Smooth muscle cell (in vitro differentiated cells): ENCODE measurements around the gene CDC14B. TPM values are rescaled to one million over a fixed set of nuclear protein-coding genes. Genes with fewer than 3 reads are reported as not detected.

Source experiments
- DNase-seq: peaks from one replicate; lab custom pipeline; 2025; ENCODE audit not compliant: unreplicated experiment; lab: John Stamatoyannopoulos, UW
- H2AFZ ChIP-seq: fragments of 200-600 bp; sonication (generic); 2 replicates; pipeline ENCODE4 v1.6.0; 2016; ENCODE audit warnings: antibody characterized with exemption, low read depth, mild to moderate bottlenecking
- H3F3A ChIP-seq: fragments of 200-600 bp; sonication (generic); 2 replicates; pipeline ENCODE4 v1.6.0; 2017; ENCODE audit warnings: antibody characterized with exemption, low read depth
- H3K27ac ChIP-seq: fragments of 200-600 bp; sonication (generic); 2 replicates; pipeline ENCODE4 v1.5.1; 2016; ENCODE audit warnings: low read depth, mild to moderate bottlenecking
- H3K27me3 ChIP-seq: fragments of 200-600 bp; sonication (generic); 2 replicates; pipeline ENCODE4 v1.6.1; 2016; ENCODE audit warnings: low read depth, mild to moderate bottlenecking
- H3K36me3 ChIP-seq: fragments of 200-600 bp; sonication (generic); 2 replicates; pipeline ENCODE4 v1.5.1; 2016; ENCODE audit warnings: low read depth
- H3K4me1 ChIP-seq: fragments of 200-600 bp; sonication (generic); 2 replicates; pipeline ENCODE4 v1.5.1; 2016; ENCODE audit warnings: low read depth
- H3K4me2 ChIP-seq: fragments of 200-600 bp; sonication (generic); 2 replicates; pipeline ENCODE4 v1.6.0; 2016; ENCODE audit warnings: mild to moderate bottlenecking
- H3K4me3 ChIP-seq: fragments of 200-600 bp; sonication (generic); 2 replicates; pipeline ENCODE4 v1.5.1; 2016; ENCODE audit warnings: mild to moderate bottlenecking
- H3K79me2 ChIP-seq: fragments of 200-600 bp; sonication (generic); 2 replicates; pipeline ENCODE4 v1.6.0; 2016; ENCODE audit warnings: low read depth, mild to moderate bottlenecking
- H3K9ac ChIP-seq: fragments of 200-600 bp; sonication (generic); 2 replicates; pipeline ENCODE4 v1.6.0; 2016; ENCODE audit warnings: low read depth
- H3K9me3 ChIP-seq: fragments of 200-600 bp; sonication (generic); replicated peaks from 2 replicates; pipeline ENCODE4 v1.5.1; 2016; ENCODE audit warnings: low read depth
- H4K20me1 ChIP-seq: fragments of 200-600 bp; sonication (generic); 2 replicates; pipeline ENCODE4 v1.6.0; 2016; ENCODE audit warnings: low read depth
- WGBS: methylation state at CpG from one replicate; pipeline ENCODE4 v1.1.7; 2016; ENCODE audit warnings: low lambda C conversion rate; 5-methylcytosine and 5-hydroxymethylcytosine counted together
- polyA plus RNA-seq: library from polyadenylated mRNA; unstranded; fragments of >200 nt; fragmentation: Nextera tagmentation; extraction: Ambion mirVana; gene quantifications from 2 replicates; pipeline ENCODE4 v1.2.1, GENCODE V29; 2016
- total RNA-seq: library from RNA; depleted of rRNA; stranded (reverse); fragments of >200 nt; gene quantifications from 2 replicates; pipeline ENCODE4 v1.2.3, GENCODE V29; 2014
- TF ChIP-seq, protein P1 (sequence below): fragments of 200-600 bp; sonication (generic); IDR thresholded peaks from 2 replicates; pipeline ENCODE4 v1.5.1; 2017; ENCODE audit warnings: borderline replicate concordance, mild to moderate bottlenecking, antibody characterized with exemption; ENCODE audit not compliant: insufficient read depth, poor library complexity, severe bottlenecking

CDC14B gene
- total and polyA plus RNA-seq, 2 experiments from 2014 or later = 5.7 to 16.0 TPM

DNA sequence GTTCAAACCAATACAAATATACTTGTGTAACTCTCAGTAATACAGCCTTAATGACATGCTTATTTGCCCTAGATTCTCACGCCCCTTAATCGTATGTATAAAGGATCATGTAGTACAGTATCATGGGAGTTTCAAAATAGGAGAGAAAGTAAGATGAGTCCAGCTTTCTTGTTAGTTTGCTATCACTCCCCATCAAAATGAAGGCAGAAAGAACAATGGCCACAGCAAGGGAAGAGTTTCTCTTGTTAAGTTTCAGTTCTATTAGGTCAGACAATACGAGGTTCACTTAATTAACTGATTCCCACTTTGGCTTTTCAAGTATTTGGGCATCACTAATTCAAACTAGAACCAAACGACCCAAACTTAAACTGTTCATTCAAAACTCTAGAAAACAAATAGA is 55.4 kb downstream of the CDC14B start:
- Histone ChIP-seq H3K36me3 (no peaks in the 10 kb centered on the region), H3F3A (no peaks in the 10 kb centered on the region), H3K9ac (no peak overlapping the region), H2AFZ (no peak overlapping the region), H3K9me3 (no peaks in the 10 kb centered on the region), H4K20me1 (peaks cover 45% of the 10 kb centered on the region), H3K4me1 (peaks cover 9% of the 10 kb centered on the region), H3K27ac (no peak overlapping the region), H3K4me2 (no peak overlapping the region), H3K4me3 (no peak overlapping the region), H3K79me2 (no peaks in the 10 kb centered on the region), H3K27me3 (peaks cover 7% of the 10 kb centered on the region)
- WGBS = 89% methylated on average over 4 of the region's 4 CpGs
- no peak for DNase-seq
- TF ChIP-seq, protein P1, sequence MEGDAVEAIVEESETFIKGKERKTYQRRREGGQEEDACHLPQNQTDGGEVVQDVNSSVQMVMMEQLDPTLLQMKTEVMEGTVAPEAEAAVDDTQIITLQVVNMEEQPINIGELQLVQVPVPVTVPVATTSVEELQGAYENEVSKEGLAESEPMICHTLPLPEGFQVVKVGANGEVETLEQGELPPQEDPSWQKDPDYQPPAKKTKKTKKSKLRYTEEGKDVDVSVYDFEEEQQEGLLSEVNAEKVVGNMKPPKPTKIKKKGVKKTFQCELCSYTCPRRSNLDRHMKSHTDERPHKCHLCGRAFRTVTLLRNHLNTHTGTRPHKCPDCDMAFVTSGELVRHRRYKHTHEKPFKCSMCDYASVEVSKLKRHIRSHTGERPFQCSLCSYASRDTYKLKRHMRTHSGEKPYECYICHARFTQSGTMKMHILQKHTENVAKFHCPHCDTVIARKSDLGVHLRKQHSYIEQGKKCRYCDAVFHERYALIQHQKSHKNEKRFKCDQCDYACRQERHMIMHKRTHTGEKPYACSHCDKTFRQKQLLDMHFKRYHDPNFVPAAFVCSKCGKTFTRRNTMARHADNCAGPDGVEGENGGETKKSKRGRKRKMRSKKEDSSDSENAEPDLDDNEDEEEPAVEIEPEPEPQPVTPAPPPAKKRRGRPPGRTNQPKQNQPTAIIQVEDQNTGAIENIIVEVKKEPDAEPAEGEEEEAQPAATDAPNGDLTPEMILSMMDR = no peak

DNA sequence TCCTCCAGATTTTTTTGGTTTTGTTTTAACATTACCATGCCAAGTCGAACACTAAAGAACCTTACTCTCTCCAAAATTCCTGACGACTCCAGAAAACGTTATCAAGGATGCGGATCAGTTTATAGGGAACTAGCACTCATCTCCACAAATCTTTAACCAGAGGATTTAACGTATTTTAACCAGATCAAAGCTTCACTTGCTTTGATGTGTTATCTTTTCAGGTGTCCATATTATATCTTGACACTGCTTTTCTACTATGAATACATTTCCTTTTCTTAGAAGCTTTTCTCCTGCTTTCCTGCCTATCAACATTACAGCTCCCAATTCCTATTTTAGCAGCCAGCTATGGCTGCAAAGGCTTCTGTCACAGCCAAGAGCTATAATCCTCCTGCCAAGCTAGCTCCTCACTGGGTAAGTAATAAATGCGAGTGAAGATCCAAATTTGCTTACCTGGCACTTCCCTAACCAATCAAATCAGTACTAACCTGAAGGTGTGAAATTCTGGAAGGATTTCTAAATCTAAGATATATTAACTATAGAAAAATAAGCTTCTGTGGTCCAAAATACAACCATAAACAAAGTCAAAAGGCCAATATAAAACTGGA is 60.2 kb downstream of the CDC14B start:
- 80% methylated on average over 6 of the region's 6 CpGs for WGBS
- no peak overlapping the region for H3K9ac ChIP-seq
- no peak overlapping the region for H2AFZ ChIP-seq
- H3F3A ChIP-seq = peaks cover 8% of the 10 kb centered on the region
- TF ChIP-seq, protein P1 = no peak
- no peak for DNase-seq
- no peaks in the 10 kb centered on the region for H3K79me2 ChIP-seq
- H3K9me3 ChIP-seq = no peaks in the 10 kb centered on the region
- H3K4me1 ChIP-seq = peaks cover 4% of the 10 kb centered on the region
- H3K36me3 ChIP-seq = no peaks in the 10 kb centered on the region
- no peak overlapping the region for H3K4me3 ChIP-seq
- H3K27ac ChIP-seq = no peak overlapping the region
- no peak overlapping the region for H3K4me2 ChIP-seq
- H4K20me1 ChIP-seq = peaks cover 12% of the 10 kb centered on the region
- no peaks in the 10 kb centered on the region for H3K27me3 ChIP-seq

DNA sequence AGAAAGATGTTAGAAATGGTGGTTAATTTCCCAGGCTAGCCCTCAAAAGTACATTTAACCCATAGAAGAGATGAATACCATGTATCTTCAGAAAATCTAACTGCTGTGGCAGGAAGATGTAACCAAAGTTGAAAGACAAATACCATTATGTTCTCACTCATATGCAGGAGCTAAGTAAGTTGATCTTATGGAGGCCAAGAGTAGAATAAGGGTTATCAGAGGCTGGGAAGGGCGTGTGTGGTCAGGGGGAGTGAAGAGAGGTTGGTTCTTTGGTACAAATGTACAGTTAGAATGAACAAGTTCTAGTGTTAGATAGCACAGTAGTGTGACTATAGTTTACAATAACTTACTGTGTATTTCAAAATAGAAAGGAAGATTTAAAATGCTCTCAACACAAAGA is 61.7 kb downstream of the CDC14B start:
- no peaks in the 10 kb centered on the region for H3K79me2 ChIP-seq
- no peaks in the 10 kb centered on the region for H3K36me3 ChIP-seq
- no peak overlapping the region for H3K4me3 ChIP-seq
- no peak overlapping the region for H3K9ac ChIP-seq
- H3K4me2 ChIP-seq = no peak overlapping the region
- TF ChIP-seq, protein P1 = no peak
- no peak for DNase-seq
- H3K9me3 ChIP-seq = no peaks in the 10 kb centered on the region
- WGBS = 92% methylated on average over 1 of the region's 1 CpG
- no peak overlapping the region for H2AFZ ChIP-seq
- H4K20me1 ChIP-seq = peaks cover 2% of the 10 kb centered on the region
- peaks cover 10% of the 10 kb centered on the region for H3F3A ChIP-seq
- peaks cover 11% of the 10 kb centered on the region for H3K4me1 ChIP-seq
- H3K27ac ChIP-seq = no peak overlapping the region
- H3K27me3 ChIP-seq = no peaks in the 10 kb centered on the region
